GM21423 (cell line): ENCODE results near the gene ATG9B.
"Not testable (repeated sequence)": the region's sequence is repeated elsewhere in the genome, so short reads cannot be mapped to it uniquely, and the experiment has no call there.

ENCODE experiments used
- ATAC-seq: cut with Tn5 transposase; IDR thresholded peaks from one replicate; pipeline ENCODE4 v1.9.1; 2021; ENCODE audit warnings: mild to moderate bottlenecking, moderate library complexity; ENCODE audit not compliant: unreplicated experiment

The ATG9B gene

DNA sequence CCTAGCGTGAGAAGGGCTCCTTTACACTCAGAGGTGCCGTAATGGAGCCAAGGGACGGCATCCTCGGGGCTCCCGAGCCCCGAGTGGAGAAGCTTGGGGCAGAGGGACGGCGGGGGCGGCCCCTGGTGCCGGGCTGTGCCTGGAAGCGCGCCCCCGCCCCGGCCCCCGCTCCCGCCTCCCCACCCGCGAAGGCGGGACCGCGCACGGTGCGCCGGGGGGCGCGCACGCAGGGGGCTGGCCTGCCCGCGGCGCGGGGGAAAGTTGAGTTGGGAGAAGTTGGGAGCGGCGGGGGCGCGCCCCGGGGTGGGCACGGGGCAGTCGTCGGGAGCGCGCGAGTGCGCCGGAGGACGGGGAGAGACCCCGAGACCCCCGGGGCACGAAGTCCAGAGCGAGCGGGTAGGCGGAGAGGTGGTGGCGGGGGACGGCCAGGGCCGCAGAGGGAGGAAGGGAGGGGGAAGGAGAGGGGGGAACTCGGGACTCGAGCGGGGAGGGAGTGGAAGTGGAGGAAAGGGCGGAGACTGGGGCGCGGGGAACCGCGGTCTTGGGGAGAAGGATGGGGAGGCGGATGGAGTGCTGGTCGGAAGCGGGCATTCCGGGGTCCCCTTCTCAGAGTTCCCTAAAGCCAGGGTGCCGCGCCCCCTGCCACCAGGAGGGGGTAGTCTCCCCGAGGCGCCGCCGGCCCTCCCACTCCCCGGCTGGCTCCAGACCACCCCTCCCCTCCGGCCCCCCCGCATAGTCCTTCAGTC, 35.2 kb upstream of the ATG9B start, which contains the start of gene SLC4A2:
Gene SLC4A2, plus strand, starts transcription at position 223 of the 746 bp plus-strand sequence. CDS start 2,399 bp downstream, outside the sequence.
- peak; percentile 24 for ATAC-seq

DNA sequence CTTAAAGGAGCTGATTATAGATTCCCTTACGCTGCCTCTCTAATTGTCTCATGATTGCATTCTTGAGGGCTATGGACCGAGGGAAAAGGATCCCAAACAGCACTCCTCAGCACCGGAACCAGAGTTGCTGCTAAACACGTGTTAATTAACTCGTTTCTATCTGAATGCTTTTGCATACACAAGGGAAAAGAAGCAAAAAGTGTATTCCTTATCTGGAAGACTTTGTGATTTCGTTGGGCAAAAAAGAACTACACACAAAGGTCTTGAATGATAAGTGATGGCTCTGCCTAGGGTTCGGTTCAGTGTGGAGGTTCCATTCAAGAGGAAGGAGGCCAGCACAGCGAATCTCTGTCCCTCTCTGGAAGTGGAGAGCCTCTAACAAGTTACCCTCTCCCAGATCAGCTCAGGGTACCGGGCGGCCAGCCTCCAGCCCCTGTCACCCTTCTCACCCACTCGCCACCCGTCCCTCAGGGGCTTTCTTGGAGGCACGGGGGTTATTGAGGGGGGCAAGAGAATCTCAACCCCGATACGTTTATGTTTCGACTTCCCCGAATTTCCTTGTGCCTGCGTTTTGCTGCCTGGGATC, 34.6 kb upstream of the ATG9B start:
- ATAC-seq, result no peak

- peak; percentile 89 for ATAC-seq
Observed at GRCh38 chr7:151057989-151058780, 33.9 kb upstream of the ATG9B start.

DNA sequence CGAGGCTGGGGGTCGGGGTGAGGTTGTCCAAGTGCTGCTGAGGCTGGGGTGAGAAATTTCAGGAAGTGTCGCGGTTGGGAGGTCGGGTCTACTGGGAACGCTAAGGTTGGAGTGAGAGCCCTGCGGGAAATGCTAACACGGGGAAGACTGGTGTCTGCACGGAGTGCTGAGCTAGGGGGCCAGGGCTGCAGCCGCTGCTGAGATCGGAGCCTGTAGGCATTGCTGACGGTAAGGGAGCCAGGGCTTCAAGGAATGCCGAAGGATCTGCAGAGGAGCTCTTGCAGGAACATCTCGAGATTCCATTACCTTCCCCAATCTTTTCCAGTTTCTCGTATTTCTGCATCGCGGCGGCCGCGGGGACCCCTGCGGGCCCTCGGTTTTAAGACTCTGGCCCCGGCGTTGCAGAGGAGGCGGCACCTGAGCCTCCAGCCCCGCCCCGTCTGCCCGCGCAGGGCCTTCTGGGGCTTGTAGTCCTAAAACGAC, 33.3 kb upstream of the ATG9B start, which contains the start of gene CDK5:
Gene CDK5, minus strand, starts transcription at position 392 of the 483 bp plus-strand sequence. Its CDS starts 49 bp downstream, at position 343.
- ATAC-seq, result peak; percentile 5

DNA sequence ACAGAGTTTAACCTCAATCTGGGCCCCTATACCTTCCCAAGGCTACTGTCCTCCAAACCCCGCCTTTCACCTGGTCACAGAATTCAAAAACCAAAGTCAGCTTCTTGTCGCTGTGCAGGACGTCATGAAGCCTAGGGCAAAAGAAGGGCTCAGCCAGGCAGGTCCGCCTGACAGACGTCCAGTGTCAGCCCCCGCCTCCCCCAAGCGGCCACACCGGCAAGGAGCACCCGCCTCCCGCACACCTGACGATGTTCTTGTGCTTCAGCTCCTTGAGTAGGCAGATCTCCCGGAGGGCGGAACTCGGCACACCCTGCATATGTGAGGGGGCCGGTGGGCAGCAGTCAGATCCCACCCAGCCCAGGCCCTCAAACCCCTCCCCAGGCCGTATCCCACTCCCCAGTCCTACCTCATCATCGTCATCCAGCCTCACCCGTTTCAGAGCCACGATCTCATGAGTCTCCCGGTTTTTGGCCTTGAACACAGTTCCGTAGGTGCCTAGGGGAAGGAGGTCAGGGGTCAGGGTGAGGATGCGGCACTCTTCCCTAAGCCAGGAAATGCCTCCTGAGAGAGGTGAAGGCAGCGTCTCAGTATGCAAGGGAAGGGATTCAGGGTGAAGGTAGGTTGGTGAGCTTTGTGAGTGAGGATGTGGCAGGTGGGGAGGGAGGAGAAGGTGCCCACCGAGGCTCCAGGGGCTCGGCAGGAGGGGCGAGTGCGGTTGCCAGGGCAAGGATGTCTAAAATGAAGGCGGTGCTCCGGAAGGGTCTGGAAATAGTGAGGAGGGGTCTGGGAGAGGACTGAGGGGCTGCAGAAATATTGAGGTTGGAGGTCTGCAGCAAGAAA, 32.6 kb upstream of the ATG9B start:
- no peak for ATAC-seq

DNA sequence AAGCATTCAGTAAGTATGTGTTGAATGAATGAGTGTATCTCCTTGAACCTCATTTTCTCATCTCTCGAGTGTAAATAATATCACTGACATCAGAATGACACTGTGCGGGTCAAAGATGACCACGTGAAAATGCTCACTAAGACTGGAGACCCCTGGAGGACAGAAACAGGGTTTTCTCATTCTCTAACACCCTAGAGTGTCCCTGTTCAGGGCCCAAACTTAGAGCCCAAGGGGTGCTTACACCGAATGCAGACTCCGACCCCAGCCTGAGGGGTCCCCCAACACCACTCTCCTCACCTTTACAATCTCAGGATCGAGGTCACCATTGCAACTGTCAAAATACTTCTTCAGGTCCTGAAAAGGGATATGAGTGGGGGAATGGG, 32.0 kb upstream of the ATG9B start:
- ATAC-seq, result no peak

DNA sequence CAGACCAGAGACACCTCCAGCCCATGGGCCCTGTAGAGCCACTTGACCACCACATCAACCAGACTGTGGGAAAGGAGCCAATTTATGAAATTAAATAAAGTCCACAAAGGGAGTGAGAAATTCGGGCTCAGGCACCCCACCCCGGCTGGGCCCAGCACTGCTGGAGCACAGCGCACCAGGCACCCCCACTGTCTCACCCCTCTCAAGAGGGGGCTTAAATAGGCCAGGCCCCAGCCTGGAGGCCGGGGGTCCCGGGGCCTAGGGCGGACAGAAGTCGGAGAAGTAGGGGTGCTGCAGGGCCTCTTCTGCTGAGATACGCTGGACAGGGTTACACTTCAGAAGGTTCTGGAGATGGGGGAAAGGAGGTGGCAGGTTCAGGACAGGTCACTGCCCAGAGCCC, 29.5 kb upstream of the ATG9B start:
- ATAC-seq, result no peak

- no peak for ATAC-seq
Observed at GRCh38 chr7:151053096-151053495, 28.8 kb upstream of the ATG9B start.

DNA sequence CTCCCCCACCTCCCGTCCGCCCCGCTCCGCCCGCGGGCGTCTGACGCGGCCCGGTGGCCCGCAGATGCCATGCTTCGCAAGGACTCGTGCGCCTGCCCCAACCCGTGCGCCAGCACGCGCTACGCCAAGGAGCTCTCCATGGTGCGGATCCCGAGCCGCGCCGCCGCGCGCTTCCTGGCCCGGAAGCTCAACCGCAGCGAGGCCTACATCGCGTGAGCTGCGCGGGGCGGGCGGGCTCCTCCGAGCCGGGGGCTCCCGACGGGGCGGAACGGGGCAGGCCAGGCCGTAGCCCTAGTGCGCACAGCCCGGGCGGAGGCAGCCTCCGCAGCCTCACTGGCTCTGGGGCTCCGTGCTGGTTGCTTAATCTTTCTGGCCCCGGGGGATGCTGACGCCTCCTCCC, 26.8 kb upstream of the ATG9B start:
- no peak for ATAC-seq

GRCh38 chr7:151048911-151049463, 24.7 kb upstream of the ATG9B start:
- no peak for ATAC-seq

DNA sequence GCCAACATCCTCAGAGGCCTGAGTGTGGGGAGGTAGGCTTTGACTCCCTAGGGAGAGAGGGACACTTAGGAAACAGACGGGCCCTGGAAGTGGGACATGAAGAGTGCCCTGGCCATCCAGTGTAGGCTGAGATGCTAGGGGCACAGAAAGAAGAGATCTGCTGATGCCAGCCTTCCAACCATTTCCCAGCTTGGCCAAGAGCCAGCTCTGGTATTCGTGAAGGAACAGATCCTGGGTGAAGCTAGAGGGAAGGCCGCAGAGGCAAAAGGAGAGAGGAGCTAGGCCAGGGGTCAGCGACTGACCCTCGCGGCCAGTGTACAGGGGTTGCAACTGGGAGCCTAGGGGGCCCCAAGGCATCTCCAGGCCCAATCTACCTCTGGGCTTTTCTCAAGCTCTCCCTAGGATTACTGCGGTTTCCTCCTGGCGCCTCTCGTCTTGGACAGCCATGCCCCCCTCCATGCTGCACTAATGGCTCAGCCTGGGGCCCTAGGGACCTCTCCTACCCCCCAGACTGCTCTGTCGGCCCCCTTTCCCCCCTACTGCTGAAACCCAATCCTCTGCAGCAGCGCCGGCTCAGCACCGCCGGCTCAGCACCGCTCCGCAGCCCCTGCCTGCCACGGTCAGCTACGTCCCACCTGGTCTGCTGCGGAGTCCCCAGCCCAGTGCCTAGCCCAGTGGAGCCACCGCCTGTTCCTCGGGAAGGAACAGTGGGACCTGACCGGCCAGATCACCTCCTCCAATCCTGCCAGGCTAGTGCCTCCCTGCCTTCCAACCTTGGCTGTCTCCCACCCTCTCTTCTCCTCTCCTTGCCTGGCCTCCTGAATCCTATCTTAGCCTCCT, 23.9 kb upstream of the ATG9B start, which contains the start of gene ASIC3:
Gene ASIC3, plus strand, starts transcription at position 556 of the 840 bp plus-strand sequence. CDS start 355 bp downstream, outside the sequence.
- ATAC-seq, result no peak

- no peak for ATAC-seq
Observed at GRCh38 chr7:151046603-151047573, 22.6 kb upstream of the ATG9B start.

GRCh38 chr7:151045967-151046366, 21.7 kb upstream of the ATG9B start:
- ATAC-seq, result no peak

DNA sequence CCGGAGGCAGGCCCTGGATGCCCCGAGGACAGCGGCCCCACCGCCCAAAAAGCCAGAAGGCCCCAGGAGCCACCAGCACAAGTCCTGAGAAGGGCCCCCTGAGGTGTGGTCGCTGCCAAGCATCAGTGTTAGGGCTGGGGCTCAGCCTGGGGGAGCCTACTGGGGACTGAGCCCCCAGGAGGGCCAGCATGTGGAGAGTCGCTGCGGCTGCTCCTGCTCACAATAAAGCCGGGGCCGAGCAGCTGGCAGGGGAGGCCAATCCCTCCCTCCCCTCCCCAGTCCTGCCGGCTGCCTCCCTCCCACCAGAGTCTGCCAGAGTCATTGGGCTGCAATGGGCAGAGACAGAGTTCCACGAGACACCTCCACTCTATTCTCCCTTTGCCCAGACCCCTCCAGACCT, 21.0 kb upstream of the ATG9B start:
- no peak for ATAC-seq

- no peak for ATAC-seq
Observed at GRCh38 chr7:151043959-151044358, 19.7 kb upstream of the ATG9B start.

DNA sequence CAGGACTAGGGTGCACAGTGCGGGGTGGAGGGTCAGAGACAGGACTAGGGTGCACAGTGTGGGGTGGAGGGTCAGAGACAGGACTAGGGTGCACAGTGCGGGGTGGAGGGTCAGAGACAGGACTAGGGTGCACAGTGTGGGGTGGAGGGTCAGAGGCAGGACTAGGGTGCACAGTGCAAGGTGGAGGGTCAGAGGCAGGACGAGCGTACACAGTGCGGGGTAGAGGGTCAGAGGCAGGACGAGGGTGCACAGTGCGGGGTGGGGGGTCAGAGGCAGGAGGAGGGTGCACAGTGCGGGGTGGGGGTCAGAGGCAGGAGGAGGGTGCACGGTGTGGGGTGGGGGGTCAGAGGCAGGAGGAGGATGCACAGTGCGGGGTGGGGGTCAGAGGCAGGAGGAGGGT, 19.2 kb upstream of the ATG9B start:
- not testable (repeated sequence) for ATAC-seq

DNA sequence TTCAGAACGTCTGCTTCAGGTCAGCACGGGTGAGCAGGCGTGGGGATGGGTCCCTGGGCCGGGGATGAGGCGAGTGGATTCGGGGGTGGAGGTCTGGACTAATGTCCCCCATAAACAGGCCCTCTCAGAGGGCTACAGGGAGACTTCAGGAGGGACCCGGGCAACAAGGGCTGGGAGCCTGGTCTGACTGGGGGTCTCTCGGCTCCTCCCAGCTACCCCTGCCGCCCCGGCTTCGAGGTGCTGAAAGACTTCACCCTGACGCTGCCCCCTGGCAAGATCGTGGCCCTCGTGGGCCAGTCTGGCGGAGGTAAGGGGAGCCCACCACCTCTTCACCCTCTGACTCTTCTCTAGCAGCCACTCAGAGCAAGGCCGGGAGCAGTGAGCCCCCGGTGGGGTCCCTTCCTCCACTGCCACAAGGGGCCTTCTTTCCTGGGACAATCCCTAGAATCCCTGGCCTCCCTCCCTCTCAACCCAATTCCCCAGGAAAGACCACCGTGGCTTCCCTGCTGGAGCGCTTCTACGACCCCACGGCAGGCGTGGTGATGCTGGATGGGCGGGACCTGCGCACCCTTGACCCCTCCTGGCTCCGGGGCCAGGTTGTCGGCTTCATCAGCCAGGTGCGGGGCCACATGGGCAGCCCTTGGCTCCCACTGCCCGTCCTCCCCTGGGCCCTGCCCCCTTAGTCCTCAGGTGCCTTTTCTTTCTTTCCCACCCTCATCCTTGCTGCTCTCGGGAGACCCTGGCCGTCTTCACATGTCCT, 16.5 kb upstream of the ATG9B start:
- ATAC-seq, result no peak
